COLO829 (cell line): ENCODE measurements around the gene DDB1.

Experiments used
- DNase-seq: peaks from one replicate; pipeline ENCODE4 v3.0.0; 2012; ENCODE audit warnings: low spot score

DDB1 gene

DNA sequence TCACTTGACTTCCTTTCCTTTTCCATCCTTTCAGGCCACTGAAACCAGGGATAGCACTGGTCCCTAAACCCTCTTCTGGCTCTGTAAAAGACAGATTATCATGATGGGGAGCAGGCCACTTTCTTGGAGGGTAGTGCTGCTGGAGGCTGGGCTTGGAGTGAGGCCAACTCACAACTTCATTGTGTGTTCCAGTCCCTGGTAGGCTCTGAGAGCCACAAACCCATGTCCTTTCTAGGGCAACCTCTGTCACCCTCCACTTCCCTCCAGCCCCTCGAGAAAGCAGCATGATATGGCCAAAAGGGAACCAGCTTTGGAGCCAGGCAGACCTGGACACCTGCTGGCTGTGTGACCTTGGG lies 2.4 kb upstream of the DDB1 start:
- no peak for DNase-seq

DNA sequence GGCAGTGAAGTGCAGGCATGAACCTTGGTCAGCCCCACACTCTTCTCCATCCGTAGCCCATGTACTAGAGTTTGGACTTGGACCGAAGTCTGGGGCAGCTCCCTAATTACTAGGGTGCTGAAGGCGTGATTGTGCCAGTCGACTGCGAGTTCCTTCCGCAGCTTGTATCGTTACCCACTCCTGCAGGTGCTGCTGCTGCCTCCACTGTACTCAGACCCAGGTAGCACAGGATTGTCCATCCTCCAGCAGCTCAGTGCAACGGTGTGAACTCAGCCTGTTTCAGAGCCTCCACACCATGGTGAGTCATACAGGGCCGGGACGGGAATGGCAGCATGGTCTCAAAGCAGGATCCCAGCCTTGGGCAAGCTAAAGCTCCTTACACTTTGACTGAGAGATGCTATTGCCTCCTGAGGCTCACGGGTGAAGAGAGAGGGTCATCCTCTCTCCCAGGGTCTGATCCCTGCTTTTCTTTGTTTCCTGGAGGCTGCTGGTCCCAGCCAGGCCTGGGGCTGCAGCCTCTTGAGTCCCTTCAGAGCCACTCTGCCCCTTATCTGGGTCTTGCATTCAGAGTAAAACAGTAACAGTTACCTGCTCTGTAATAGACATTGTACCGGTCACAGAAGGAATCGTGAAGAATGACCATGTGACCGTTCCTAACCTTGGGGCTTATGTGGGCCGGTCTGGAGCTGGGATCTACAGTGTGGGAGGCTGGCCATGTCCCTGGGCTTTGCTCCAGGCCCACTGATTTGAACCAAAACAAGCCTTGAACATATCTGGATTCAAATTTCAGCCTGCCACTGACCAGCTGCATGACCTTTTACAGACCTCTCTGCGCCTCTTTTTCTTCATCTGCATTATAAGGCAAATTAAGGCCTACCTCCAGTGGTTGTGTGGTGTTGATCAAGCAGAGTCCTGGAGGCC lies 1.8 kb upstream of the DDB1 start:
- no peak for DNase-seq

DNA sequence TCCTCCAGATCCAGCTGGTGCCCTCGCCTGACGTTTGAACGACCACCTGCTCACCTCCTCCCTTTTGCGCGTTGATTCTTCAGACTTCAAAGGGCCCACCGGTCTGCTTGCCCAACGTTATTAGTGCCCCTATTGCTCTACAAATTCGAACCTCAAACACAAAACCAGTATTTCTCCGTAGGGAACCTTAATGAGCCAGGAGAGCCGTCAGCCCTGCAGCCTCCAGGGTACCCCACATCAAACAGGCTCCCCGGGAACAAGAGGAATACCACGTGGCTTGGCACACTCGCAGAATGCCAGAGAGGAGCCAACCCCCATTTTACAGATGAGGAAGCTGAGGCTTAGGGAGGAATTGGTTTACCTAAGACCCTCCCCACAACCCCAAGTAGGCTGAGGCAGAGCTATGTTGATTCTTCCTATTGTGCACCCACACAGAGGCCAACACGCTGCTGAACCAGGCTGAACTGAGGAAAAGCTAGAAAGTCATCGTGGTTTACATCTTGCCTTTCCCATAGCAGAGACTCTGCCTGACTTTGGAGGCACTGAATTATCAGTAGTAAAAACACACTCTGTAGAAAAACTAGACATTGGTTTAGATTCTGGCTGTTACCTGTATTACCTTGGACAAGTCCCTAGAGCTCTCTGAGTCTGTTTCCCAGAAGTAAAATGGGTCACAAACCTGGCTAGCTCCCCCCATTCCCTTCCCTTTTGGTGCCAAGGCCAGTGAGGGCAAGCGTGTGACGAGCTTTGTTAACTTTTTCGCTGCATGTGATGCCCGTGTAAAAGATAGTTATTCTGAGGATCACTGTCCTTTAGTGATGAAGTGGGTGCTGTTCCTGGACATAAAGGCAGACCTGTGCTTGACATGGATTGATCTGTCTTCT lies 887 bp upstream of the DDB1 start:
- no peak for DNase-seq

DNA sequence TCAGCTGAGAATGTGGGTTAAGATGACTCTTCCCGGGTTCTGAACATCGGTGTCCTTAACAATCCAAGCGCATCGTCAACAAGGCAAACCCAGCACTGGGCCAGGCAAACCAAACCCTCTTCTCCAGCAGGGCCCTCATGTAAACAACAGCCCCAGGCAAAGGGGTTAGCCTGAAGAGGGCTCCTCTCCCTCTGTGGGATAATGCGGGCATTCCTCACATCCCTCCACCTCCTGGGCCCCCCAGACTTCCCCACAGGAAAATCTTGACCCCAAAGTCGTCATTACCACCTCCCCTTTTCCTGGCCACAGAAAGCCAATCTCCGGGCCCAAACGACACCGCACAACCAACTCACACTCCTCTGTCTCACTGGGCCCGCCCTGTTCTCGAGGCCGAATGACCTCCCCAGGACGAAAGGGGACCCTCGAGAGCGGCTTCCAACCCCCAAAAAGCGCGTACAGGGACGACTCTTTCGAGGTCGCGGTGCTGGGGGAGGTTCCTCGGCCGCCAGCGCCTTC lies 566 bp downstream of the DDB1 start:
- peak; percentile 35 for DNase-seq

DNA sequence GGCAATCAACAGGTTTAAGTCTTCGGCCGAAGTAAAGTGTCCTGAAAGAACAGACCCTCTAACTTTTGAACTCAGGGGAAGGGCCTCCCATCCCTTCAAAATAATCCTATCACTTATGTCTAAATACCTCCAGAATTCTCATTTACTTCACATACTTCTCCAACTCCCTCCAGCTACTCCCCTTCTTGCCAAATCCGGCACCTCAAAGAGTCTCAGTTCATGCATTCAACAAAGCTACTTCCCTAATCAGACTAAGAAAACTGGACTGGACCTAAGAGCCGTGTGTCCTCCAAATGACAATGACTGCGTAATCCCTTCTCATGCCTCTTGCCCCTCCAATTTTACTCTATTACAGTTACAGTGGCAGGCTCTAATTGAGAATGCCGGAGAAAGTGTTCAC lies 1.3 kb downstream of the DDB1 start:
- DNase-seq, result no peak

DNA sequence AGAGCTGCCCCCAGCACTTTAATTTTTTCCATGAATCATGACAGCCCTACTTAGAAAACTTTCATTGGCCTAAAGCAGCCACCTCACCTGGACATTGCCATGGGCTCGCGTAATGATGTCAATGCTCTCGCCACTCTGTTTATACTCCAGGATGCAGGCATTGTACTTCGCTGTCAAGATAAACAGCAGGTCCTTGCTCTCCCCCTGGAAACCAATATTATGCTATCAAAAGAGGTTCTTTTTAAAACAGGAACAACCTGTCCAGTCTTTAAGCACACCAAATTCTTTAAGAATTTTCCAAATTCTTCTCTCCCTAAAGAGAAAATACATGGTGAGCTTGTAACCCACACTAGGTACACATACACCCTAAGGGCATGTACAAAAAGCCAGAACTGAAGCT lies 3.0 kb downstream of the DDB1 start:
- DNase-seq, result no peak

DNA sequence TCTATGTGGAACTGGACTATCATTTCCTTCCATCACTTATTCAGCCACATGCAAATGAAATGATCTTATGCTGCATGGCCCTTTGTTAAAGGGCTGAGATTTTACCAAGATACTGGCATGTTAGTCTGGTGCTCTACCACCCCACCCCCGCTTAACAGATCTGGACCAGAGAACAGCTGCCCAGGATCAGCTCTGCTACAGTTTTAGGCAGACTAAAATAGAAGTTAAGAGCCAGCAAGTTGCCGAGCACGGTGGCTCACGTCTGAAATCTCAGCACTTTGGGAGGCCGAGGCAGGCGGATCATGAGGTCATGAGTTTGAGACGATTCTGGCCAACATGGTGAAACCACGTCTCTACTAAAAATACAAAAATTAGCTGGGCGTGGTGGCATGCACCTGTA lies 4.6 kb downstream of the DDB1 start:
- DNase-seq, result no peak

DNA sequence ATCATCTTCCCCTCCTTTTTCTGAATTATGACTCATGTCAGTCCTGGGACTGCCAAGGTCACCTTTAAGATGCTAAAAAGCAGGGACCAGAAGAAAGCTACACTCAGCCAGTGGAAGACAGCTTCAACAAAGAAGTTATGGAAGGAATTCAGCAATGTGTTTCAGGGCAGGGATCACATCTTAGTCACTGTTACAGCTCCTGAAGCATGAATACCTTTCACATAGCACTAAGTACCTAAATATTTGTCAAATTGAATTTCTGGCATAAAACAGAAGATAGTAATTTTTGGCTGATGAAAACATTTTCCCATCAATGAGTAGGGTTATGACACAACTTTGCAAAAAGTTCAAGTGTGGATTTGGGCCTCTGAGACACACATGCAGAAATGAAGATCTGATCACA lies 5.2 kb downstream of the DDB1 start:
- no peak for DNase-seq

DNA sequence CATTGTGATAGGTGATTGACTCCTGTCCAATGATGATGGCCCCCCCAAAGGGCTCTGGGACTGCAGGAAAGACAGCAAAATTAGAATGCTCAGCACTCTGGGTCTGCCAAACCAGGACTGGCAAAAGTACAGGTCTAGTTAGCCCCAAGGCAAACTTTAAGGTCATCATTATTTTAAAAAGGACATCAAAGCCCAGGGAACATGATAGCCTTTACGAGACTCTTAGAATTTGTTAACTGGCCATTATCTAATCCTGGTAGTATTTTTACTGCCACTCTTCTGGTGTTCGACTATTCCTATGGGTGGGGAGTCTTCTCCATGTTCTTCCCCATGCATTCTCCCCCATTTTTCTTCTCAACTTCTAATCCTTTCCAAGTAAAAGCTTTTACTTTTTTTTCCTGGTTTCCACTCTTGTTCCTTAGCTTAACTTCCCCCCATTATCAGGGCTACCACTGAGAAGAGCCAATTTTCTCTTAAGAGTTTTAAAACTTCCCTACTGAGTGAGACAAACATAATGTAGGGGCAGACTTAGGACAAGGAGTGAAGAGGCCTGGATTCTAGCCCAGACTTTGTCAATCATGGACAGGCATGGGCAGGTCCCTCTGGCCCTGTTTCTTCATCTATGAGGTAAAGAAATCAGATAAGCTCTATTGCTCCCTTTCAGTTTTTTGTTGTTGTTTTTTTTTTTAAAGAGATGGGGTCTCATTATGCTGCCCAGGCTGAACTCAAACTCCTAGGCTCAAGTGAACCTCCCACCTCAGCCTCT lies 7.1 kb downstream of the DDB1 start:
- DNase-seq, result no peak

DNA sequence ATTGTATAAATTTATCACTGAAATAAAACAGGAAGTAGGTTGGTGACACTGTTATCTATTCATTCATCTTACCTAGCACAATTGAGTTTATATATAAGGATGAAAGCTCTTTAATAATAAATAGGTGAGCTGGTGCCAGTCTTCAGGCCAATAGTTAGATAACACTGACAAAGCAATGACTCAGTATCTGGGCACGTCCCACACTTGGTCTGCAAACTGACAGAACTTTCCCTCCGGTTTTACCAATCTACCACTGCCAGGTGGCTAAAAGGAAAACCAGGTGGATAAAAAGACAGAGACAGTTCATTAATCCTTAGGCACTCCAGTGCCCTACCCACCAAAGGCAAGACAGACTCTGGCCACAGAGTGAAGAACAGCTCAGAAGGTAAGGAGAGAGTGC lies 17.6 kb downstream of the DDB1 start:
- no peak for DNase-seq

DNA sequence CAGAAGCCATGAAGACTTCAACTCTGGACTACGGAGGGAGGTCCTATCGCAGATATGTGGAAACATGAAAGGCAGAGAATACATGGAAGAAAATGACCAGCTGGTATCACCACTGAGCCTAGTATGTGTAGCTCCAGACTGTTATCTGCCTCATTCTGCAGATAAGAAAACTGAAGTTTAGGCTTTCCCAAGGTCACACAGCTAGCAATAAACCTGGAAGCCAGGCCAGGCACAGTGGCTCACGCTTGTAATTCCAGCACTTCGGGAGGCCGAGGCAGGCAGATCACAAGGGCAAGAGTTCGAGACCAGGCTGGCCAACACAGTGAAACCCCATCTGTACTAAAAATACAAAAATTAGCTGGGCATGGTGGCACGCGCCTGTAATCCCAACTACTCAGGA lies 22.2 kb downstream of the DDB1 start:
- DNase-seq, result no peak

DNA sequence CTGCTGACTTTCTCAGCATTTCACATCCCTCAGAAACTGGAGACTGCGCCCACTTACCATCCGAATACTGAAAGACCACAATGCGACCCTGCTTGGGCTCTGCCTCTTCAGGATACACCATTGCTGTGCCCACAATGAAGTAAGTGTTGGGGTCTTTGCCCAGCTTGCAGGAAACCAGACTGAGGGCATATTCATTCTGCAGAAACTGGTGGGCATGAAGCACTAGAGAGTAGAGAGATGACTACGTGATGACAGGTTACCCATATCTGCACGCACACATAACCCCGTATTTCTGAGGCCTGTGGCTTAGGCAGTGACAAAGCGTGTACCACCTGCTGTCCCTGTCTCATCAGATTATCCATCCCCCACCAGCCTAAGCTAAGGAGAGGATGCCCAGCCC lies 23.2 kb downstream of the DDB1 start:
- DNase-seq, result no peak

DNA sequence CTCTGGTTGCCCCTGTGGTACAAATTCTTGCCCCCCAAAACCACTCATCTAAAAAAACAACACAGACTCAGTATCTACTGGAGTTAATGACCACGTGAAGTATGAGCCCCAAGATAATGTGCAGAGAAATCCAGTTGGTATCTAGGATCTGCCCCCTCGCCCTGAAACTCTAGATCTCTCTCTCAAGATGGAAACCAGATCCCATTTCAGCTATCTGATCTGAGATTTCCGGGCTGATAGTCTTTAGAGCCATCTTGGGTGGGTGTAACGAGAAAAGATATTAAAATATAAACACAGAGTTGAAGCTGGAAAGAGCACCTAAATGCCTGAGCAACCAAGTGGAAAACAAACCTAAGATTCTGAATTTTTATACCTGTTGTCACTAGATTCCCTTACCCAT lies 23.8 kb downstream of the DDB1 start:
- DNase-seq, result no peak

DNA sequence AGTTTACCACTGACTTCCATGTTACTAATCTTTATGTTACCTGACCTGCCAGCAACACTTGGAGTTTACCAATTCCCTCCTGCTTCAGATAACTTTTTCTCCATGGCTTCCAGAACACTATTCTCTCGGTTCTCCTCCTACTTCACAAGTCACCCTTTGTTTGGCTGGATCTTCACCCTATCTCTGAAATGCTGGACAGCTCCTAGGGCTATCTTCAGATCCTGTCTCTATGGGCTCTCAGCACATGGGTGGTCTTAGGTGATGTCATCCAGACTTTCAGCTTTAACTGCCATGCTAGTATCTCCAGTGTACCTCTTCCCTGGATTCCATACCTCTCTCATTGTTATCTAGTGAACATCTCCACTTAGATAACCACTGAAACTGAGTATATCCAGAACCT lies 25.6 kb downstream of the DDB1 start:
- DNase-seq, result no peak

DNA sequence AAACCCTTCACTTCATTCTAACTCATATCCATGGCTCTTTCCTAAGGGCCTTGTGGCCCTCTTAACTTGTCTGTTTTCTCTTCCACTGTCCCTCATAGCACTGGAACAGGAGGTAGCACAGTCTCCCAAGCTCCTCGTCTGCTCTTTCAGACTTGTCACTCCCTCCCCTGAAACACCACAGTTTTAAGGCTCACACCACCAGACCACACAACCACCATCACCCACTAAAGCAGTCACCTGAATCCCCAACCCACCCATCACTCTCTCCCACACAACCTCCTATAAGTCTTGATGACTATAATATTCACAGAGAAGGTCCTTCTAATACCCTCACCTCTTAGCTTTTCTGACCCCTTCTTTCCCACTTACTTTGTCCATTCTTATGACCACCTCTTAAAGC lies 26.7 kb downstream of the DDB1 start:
- no peak for DNase-seq

DNA sequence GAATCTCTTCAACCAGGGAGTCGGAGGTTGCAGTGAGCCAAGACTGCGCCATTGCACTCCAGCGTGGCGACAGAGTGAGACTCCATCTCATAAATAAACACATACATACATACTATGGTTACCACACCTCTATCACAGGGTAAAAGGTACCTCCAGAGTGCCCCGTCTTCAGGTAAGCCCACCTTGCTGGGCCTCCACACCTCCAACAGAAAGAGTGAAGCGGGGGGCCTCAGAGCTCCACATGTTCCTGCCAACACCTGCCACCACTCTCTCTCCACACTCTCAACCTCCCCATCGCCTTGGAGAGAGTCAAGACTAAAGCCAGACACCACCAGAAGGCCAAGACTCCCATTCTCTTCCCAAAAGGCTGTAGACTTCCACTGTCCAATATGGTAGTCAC lies 27.5 kb downstream of the DDB1 start:
- DNase-seq, result no peak

DNA sequence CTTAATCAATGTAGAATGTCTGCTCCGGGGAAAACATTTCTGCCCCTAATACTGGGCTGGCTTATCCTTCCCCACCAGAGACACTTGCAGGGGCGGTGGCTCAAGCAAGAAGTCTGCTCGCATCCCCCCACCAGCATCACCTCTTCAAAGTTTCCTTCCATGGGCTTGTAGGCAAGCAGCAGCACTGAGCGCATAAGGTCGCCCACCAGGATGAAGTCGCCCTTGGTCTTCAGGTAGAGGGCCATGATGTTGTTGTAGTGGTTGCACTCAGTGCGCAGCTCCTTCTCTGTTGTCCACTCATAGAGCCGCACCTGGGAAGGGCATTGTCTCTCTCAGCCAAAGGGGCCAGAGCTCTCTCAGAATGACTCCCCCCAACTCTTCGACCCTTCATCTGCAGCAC lies 29.2 kb downstream of the DDB1 start:
- DNase-seq, result no peak

DNA sequence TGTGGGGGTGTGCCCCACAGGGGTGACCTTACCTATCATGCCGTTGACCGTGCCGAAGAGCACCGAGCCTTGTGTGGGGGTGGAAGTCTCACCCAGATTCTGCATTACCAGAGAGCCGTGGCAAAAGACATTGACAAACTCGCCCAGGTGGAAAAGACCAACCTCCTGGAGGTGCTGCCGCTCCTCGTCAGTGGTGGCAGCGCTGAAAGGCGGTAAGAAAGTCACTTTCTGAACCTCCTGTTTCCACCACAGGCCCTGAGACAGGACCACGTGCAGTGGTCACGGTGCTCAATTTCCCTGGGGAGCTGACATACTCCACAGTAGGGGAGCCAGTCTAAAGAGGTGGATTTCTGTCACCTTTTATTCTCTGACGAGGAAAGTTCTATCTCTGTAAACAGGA lies 30.4 kb downstream of the DDB1 start:
- no peak for DNase-seq

DNA sequence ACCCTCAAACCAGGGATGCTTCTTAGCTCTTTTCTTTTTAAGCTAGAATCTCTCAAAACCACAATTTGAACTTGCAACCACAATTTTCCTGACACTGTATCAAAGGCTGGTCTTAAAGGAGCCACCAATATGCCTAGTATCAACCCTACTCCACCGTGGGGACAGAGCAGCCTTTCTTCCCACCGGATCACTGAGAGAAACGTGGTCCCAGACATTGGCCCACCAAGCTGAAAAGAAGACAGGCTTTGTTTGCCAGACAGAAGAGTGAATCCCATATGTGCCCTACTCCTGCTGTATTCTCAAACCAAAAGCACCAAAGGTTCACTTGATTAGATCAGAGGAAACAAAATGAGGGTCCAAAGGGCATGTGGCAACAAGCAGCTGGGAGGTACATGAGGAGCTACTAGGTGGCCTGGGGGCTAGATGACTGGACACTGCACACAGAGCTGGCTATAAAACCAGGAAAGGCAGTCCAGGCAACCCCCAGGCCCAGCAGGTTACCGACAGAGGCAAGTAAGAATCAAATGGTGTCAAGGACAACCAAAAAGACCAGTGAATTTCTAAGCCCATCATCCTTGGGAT lies 34.2 kb downstream of the DDB1 start:
- DNase-seq, result no peak

DNA sequence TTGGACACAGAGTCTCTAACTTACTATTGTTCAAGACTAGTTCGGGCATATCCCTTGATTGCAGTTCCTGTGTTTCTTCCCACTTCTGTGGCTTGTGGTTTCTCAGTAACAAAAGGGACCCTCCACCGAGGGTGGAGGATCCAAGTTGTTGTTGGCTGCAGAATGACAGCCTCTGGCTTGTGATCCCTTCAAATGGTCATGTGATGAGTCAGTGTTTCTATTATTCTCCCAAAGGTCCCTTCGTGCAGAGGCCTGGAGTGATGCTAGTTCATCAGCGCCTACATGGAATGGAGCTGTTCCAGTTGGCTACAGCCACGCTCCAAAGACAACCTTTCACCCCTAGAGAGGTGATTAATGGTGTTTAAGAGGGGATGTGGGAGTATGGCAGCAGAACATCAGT lies 35.2 kb downstream of the DDB1 start:
- peak; percentile 50 for DNase-seq

DNA sequence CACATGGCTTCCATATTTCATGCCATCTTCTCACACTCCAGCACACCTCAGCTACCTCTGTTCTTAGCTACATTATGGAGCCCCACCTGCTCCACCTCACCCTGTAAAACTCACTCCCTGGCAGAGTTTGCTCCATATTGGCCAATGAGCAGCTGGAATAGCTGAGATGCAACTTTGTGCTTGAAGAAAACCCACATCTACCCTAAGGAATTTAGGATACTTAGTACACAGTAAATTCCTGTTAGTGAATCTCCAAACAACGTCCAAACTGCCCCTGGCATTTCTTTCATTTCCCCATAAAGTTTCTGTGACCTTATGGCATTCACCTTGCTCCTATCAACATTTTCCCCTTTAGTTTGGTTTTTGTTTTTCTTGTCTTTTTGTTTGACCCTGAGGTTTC lies 35.6 kb downstream of the DDB1 start:
- DNase-seq, result no peak

DNA sequence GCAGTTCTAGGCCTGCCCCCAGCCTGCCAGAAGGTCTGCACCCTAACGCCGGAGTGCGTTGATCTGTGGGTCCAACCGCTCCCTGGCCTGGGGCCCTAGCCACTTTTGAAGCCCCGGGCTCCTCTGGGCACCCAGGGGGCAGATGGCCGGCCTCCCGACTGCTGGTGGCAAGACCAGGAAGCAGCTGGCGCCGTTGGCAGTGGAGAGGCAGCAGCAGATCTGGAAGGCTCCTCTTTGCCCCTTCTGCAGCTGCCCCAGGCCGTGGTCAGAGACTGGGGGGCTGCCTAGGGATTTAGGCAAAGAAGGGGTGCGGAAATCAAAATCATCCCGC lies 37.3 kb downstream of the DDB1 start:
- DNase-seq, result no peak
